Measurements from ENCODE around the gene CYP8B1.
"Not testable (repeated sequence)": the region's sequence is repeated elsewhere in the genome, so short reads cannot be mapped to it uniquely, and the experiment has no call there.

Gene CYP8B1

GRCh38 chr3:42884324-42884723 is 8.6 kb upstream of the CYP8B1 start:
- DNase-seq = no peak

- not testable (repeated sequence) for DNase-seq
Observed at GRCh38 chr3:42883251-42883930, 7.7 kb upstream of the CYP8B1 start.

DNA sequence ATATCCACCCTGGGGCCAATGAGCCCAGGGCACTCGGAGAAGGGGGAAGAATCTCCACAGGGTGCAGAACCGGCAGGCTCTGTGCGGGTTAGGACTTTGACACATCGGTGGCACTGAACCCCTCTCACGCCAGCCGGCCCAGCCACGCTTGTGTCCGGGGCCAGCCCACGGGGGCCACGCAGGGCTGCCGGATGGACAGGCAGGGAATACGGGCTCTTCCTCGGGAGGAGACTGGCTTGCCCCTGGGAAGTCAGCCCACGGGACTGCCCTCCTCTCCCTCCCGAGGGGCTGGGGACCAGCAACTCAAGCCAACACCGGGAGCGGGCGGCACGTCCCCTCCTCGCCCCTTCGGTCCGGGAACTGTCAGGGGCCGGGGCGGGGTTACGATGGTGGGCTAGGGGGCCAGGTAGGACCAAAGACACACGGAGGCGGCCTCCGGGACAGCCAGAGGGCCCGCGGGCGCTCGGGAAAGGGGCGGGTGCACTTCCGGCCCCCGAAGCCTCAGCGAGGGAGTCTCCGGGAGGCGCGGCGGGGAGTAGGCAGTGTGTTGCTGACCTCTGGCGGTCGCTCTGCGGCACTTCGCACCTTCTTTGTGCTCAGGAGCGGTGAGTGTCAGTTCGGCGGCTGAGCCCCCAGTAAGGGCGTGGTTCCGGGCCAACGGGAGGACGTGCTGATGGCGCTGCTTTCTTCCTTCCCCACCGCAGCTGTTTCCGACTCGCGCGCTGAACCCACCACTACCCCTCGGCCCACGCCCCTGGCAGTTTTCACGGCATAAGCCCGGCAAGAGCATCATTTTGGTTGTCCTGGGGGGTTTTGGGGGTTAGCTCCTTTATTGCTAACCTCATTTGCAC is 5.1 kb upstream of the CYP8B1 start:
- DNase-seq = peak; percentile 78

DNA sequence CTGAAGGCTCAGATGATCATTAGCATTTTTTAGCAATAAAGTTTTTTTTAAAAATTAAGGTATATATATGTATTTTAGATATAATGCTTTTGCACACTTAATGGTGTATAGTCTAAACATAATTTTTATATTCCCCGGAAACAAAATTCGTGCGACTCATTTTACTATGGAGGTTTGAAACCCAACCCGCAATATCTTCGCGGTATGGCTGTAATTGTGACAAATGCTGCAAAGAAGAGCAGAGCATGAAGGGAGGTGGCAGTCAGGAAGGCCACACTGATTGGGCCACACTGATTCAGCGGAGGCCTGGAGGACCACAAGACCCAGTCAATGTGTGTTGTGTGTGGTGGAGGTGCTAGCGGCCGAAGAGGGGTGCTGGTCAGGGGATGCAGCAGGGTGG is 4.5 kb upstream of the CYP8B1 start:
- DNase-seq = no peak

- no peak for DNase-seq
Observed at GRCh38 chr3:42877881-42878280, 2.2 kb upstream of the CYP8B1 start.

- no peak for DNase-seq
Observed at GRCh38 chr3:42876940-42877720, 1.5 kb upstream of the CYP8B1 start.

- no peak for DNase-seq
Observed at GRCh38 chr3:42876401-42876800, 722 bp upstream of the CYP8B1 start.

- no peak for DNase-seq
Observed at GRCh38 chr3:42874749-42875148, 930 bp downstream of the CYP8B1 start.

- no peak for DNase-seq
Observed at GRCh38 chr3:42873221-42873982, 2.3 kb downstream of the CYP8B1 start.

DNA sequence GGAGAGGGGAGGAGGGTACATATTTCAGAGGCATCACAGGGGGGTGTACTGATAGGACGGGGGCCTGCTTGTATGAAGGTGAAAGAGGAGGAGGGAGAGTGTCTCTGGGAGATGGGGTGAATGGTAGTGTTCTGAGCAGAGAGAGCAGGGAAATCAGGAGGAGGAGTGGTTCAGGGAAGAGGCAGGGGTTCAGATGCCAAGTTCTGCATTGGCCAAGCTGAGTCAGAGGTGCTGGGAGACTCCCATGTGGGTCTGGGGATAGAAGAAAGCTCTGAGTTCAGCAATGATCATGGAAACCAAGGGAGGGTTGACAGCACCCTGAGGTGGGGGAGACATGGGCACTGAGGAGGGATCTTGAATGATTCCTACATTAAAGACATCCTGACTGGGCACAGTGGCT is 3.0 kb downstream of the CYP8B1 start:
- DNase-seq = no peak

GRCh38 chr3:42871592-42872196 is 4.0 kb downstream of the CYP8B1 start:
- DNase-seq = no peak

GRCh38 chr3:42868841-42869240 is 6.8 kb downstream of the CYP8B1 start:
- no peak for DNase-seq

GRCh38 chr3:42867138-42867537 is 8.5 kb downstream of the CYP8B1 start:
- DNase-seq = no peak

GRCh38 chr3:42865256-42865655 is 10.4 kb downstream of the CYP8B1 start:
- DNase-seq = no peak

DNA sequence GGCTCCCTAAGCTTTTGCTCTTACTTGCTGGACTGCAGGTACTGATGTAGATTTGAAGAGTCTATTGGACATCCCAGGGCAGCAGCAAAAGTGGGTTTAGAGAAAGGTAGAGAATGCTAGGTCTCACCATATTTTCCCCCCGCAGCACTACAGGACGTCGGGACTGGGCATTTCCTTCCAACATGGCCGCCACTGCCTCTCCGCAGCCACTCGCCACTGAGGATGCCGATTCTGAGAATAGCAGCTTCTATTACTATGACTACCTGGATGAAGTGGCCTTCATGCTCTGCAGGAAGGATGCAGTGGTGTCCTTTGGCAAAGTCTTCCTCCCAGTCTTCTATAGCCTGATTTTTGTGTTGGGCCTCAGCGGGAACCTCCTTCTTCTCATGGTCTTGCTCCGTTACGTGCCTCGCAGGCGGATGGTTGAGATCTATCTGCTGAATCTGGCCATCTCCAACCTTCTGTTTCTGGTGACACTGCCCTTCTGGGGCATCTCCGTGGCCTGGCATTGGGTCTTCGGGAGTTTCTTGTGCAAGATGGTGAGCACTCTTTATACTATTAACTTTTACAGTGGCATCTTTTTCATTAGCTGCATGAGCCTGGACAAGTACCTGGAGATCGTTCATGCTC is 11.2 kb downstream of the CYP8B1 start:
- no peak for DNase-seq

DNA sequence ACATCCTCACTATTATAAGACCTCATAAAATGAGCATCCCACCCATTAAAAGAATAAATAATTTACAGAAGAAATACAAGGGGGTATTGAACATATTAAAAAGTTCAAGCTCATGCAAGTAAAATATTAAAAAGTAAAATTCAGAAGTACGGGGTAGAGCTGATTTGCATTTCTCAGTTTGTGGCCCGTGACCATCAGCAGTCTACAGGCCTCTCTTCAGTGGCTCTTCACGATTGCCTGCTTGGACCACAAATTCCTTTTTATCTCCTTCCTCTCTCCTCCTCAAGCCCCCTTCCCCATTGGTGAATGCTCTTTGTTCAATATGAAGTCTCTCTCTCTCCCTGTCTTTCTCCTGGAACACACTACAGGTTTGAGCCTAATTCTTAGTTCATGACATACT is 19.1 kb downstream of the CYP8B1 start:
- no peak for DNase-seq

DNA sequence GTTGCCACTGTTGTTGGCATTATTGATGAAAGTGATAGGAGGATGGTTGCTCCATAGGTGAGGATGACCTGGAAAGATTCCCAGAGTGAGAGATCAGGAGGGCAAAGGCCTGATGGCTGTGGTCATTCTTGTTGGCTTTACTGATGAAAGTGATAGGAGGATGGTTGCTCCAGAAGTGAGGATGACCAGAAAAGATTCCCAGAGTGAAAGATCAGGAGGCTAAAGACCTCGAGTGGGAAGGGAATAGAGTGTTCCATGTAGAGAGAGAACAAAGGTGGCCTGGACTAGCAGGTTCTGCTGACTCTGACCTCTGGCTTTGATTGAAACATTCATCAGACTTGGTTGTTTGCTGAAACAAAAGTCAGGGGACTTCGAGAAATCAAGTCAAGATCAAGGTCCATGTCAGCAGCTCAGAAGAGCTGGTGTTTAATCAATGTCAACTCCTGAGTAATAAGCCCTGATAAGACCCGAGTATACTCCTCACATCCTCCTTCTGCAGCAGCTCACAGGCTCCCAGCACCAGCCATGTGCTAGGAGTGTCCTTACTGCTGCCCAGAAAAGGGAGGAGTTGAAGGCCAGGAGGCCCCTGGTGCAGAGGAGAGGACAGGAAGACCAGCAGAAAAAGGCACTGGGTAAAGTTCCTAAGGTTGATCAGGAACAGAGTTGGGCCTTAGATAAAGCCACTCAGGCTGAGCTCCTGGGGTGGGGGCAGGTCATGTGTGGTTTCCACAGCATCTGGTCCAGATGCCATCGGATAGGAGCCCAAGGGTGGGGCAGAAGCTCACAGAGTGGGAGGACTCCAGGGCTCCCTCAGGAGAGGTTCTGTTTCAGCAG is 19.9 kb downstream of the CYP8B1 start:
- DNase-seq = no peak

DNA sequence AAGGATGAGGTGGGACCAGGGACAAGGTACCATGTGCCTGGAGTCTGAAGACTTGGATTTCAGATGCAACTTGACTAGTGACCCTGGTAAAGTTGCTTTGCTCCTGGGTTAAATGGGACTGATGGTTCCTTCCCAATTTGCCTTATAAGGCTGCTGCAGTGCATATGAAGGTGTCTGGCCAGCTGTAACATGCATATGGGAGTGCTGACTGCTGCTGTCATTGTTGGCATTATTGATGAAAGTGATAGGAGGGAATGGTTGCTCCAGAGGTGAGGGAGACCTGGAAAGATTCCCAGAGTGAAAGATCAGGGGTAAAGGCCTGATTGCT is 20.5 kb downstream of the CYP8B1 start:
- DNase-seq = no peak

GRCh38 chr3:42853739-42854302 is 21.9 kb downstream of the CYP8B1 start:
- DNase-seq = peak; percentile 50

GRCh38 chr3:42853056-42853455 is 22.6 kb downstream of the CYP8B1 start:
- DNase-seq = no peak

DNA sequence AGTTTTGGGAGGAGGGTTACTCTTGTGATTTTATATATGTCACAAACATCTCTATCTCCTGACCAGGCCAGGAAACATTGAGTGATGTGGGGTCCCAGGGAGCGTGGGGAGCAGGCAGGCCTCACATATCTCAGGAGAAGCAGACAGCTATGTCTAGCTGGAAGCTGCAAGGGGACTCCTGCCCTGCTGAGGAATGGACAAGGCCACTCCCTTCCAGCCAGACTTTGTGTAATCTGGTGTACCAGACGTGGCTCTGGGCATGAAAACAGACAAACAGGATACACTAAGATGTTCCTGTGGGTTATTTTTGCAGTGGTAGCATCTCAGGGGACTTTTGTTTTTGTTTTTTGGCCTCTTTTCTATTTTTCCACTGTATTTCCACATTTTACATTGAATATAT is 23.2 kb downstream of the CYP8B1 start:
- DNase-seq = no peak

Data from NCI-H345 (cell line).